Measurements from ENCODE around the gene NUDT8. TPM values are rescaled to one million over a fixed set of nuclear protein-coding genes. Genes with fewer than 3 reads are reported as not detected.
A peak's percentile ranks its signal among the peaks of the same experiment; 100 is the strongest.

Gene NUDT8
- polyA plus RNA-seq: 14.6 TPM
- long read RNA-seq, donor 1, partial matches to known transcripts: 0 of 4 reads
- long read RNA-seq, donor 1, other reads (novel, unspliced or antisense): 0 of 4 reads
- long read RNA-seq, donor 2, transcript NUDT8-202 (4 exons, 728 nt): major isoform, 8 of 9 reads
- long read RNA-seq, donor 2, partial matches to known transcripts: 0 of 9 reads
- long read RNA-seq, donor 2, other reads (novel, unspliced or antisense): 0 of 9 reads
- long read RNA-seq, donor 3: 0 reads
- long read RNA-seq, donor 4, partial matches to known transcripts: 0 of 2 reads
- long read RNA-seq, donor 4, other reads (novel, unspliced or antisense): 0 of 2 reads
- long read RNA-seq, donor 5, partial matches to known transcripts: 0 of 5 reads
- long read RNA-seq, donor 5, other reads (novel, unspliced or antisense): 0 of 5 reads
- long read RNA-seq, donor 6, partial matches to known transcripts: 0 of 3 reads
- long read RNA-seq, donor 6, other reads (novel, unspliced or antisense): 0 of 3 reads
- long read RNA-seq, donor 7, transcript NUDT8-202 (4 exons, 728 nt): major isoform, 5 of 7 reads
- long read RNA-seq, donor 7, partial matches to known transcripts: 0 of 7 reads
- long read RNA-seq, donor 7, other reads (novel, unspliced or antisense): 0 of 7 reads
- long read RNA-seq, donor 8, transcript NUDT8-202 (4 exons, 728 nt): major isoform, 5 of 10 reads
- long read RNA-seq, donor 8, partial matches to known transcripts: 0 of 10 reads
- long read RNA-seq, donor 8, other reads (novel, unspliced or antisense): 0 of 10 reads
- long read RNA-seq, donor 9, partial matches to known transcripts: 0 of 5 reads
- long read RNA-seq, donor 9, other reads (novel, unspliced or antisense): 0 of 5 reads
- long read RNA-seq, donor 10, transcript NUDT8-202 (4 exons, 728 nt): major isoform, 7 of 11 reads
- long read RNA-seq, donor 10, partial matches to known transcripts: 0 of 11 reads
- long read RNA-seq, donor 10, other reads (novel, unspliced or antisense): 0 of 11 reads
- long read RNA-seq, donor 11, transcript NUDT8-202 (4 exons, 728 nt): major isoform, 5 of 10 reads
- long read RNA-seq, donor 11, partial matches to known transcripts: 0 of 10 reads
- long read RNA-seq, donor 11, other reads (novel, unspliced or antisense): 0 of 10 reads

GRCh38 chr11:67629386-67630227, at the start of gene NUDT8:
Gene NUDT8 (minus strand): TSS chr11:67629937. CDS start chr11:67629911, 26 bp downstream.
- H3K27me3 ChIP-seq (ENCODE audit: control insufficient read depth, insufficient read depth, low read length): no peaks in the 10 kb centered on the region
- H3K4me3 ChIP-seq (ENCODE audit: low read length): peak within 1 kb of the TSS; percentile 89
- H3K36me3 ChIP-seq (ENCODE audit: control insufficient read depth, insufficient read depth, low read length): no peaks in the 10 kb centered on the region
- peak; percentile 76 to 82 for DNase-seq
- no CpG with 5 or more reads among the region's 102 CpGs for WGBS (ENCODE audit: insufficient coverage, low lambda C conversion rate)
- H3K27ac ChIP-seq (ENCODE audit: low read length): peak within 1 kb of the TSS; percentile 99
- H3K4me1 ChIP-seq (ENCODE audit: control insufficient read depth, insufficient read depth, low read length): peaks cover 48% of the 10 kb centered on the region
- no peaks in the 10 kb centered on the region for H3K9me3 ChIP-seq (ENCODE audit: control insufficient read depth, low read depth, low read length)

GRCh38 chr11:67675058-67675747, 45.5 kb upstream of the NUDT8 start:
- Histone ChIP-seq H3K9me3 (ENCODE audit: control insufficient read depth, low read depth, low read length) (no peaks in the 10 kb centered on the region), H3K4me3 (ENCODE audit: low read length) (no peak overlapping the region), H3K36me3 (ENCODE audit: control insufficient read depth, insufficient read depth, low read length) (no peaks in the 10 kb centered on the region), H3K27ac (ENCODE audit: low read length) (no peak overlapping the region), H3K4me1 (ENCODE audit: control insufficient read depth, insufficient read depth, low read length) (no peaks in the 10 kb centered on the region), H3K27me3 (ENCODE audit: control insufficient read depth, insufficient read depth, low read length) (no peaks in the 10 kb centered on the region)
- WGBS (ENCODE audit: insufficient coverage, low lambda C conversion rate): no CpG with 5 or more reads among the region's 12 CpGs
- no peak for DNase-seq

GRCh38 chr11:67674442-67674871, 44.7 kb upstream of the NUDT8 start, which contains the start of gene ALDH3B2:
Gene ALDH3B2 (minus strand): TSS chr11:67674623. CDS start chr11:67666935, 7,688 bp downstream.
- Histone ChIP-seq H3K9me3 (ENCODE audit: control insufficient read depth, low read depth, low read length) (peaks cover 2% of the 10 kb centered on the region), H3K27me3 (ENCODE audit: control insufficient read depth, insufficient read depth, low read length) (no peaks in the 10 kb centered on the region), H3K27ac (ENCODE audit: low read length) (no peak within 1 kb of the TSS), H3K4me1 (ENCODE audit: control insufficient read depth, insufficient read depth, low read length) (no peaks in the 10 kb centered on the region), H3K36me3 (ENCODE audit: control insufficient read depth, insufficient read depth, low read length) (no peaks in the 10 kb centered on the region), H3K4me3 (ENCODE audit: low read length) (no peak within 1 kb of the TSS)
- peak; percentile 28 to 62 for DNase-seq
- no CpG with 5 or more reads among the region's 8 CpGs for WGBS (ENCODE audit: insufficient coverage, low lambda C conversion rate)

DNA sequence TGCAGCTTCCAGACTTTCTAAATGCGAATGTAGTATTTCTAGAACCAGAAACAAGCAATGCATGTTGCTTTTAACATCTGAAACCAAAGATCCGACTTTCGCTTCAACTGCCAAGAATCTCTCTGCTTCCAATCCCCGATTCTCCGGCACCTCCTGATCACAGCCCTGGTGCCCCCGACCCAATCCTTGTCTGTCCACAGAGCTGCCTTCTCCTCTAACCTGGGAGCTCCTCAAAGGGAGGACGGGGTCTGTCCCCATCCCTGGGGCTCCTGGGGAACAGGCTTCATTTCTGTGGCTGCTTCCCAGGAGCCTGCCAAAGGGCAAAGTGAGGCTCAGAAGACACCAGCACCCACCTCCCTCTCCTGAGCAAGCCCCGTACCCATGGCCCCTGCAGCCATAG, 44.2 kb upstream of the NUDT8 start:
- H3K9me3 ChIP-seq (ENCODE audit: control insufficient read depth, low read depth, low read length): peaks cover 7% of the 10 kb centered on the region
- no peaks in the 10 kb centered on the region for H3K4me1 ChIP-seq (ENCODE audit: control insufficient read depth, insufficient read depth, low read length)
- 100% methylated on average over 1 of the region's 8 CpGs for WGBS (ENCODE audit: insufficient coverage, low lambda C conversion rate)
- no peaks in the 10 kb centered on the region for H3K36me3 ChIP-seq (ENCODE audit: control insufficient read depth, insufficient read depth, low read length)
- no peak overlapping the region for H3K4me3 ChIP-seq (ENCODE audit: low read length)
- no peaks in the 10 kb centered on the region for H3K27me3 ChIP-seq (ENCODE audit: control insufficient read depth, insufficient read depth, low read length)
- no peak overlapping the region for H3K27ac ChIP-seq (ENCODE audit: low read length)
- no peak for DNase-seq

- no CpG with 5 or more reads among the region's 7 CpGs for WGBS (ENCODE audit: insufficient coverage, low lambda C conversion rate)
- DNase-seq: no peak
- Histone ChIP-seq H3K27ac (ENCODE audit: low read length) (no peak overlapping the region), H3K9me3 (ENCODE audit: control insufficient read depth, low read depth, low read length) (peaks cover 7% of the 10 kb centered on the region), H3K27me3 (ENCODE audit: control insufficient read depth, insufficient read depth, low read length) (no peaks in the 10 kb centered on the region), H3K4me3 (ENCODE audit: low read length) (no peak overlapping the region), H3K4me1 (ENCODE audit: control insufficient read depth, insufficient read depth, low read length) (no peaks in the 10 kb centered on the region), H3K36me3 (ENCODE audit: control insufficient read depth, insufficient read depth, low read length) (no peaks in the 10 kb centered on the region)
These were observed 43.6 kb upstream of the NUDT8 start for GRCh38 chr11:67673358-67673757.

GRCh38 chr11:67671211-67671520, 41.4 kb upstream of the NUDT8 start:
- Histone ChIP-seq H3K4me1 (ENCODE audit: control insufficient read depth, insufficient read depth, low read length) (no peaks in the 10 kb centered on the region), H3K4me3 (ENCODE audit: low read length) (no peak overlapping the region), H3K9me3 (ENCODE audit: control insufficient read depth, low read depth, low read length) (peaks cover 7% of the 10 kb centered on the region), H3K27ac (ENCODE audit: low read length) (no peak overlapping the region), H3K36me3 (ENCODE audit: control insufficient read depth, insufficient read depth, low read length) (no peaks in the 10 kb centered on the region), H3K27me3 (ENCODE audit: control insufficient read depth, insufficient read depth, low read length) (no peaks in the 10 kb centered on the region)
- no CpG with 5 or more reads among the region's 8 CpGs for WGBS (ENCODE audit: insufficient coverage, low lambda C conversion rate)
- no peak for DNase-seq

GRCh38 chr11:67670316-67671210, 40.8 kb upstream of the NUDT8 start:
- Histone ChIP-seq H3K4me3 (ENCODE audit: low read length) (no peak overlapping the region), H3K36me3 (ENCODE audit: control insufficient read depth, insufficient read depth, low read length) (no peaks in the 10 kb centered on the region), H3K9me3 (ENCODE audit: control insufficient read depth, low read depth, low read length) (peaks cover 7% of the 10 kb centered on the region), H3K27me3 (ENCODE audit: control insufficient read depth, insufficient read depth, low read length) (no peaks in the 10 kb centered on the region), H3K4me1 (ENCODE audit: control insufficient read depth, insufficient read depth, low read length) (peaks cover 2% of the 10 kb centered on the region), H3K27ac (ENCODE audit: low read length) (no peak overlapping the region)
- DNase-seq: no peak
- WGBS (ENCODE audit: insufficient coverage, low lambda C conversion rate): no CpG with 5 or more reads among the region's 23 CpGs

GRCh38 chr11:67668192-67668551, 38.4 kb upstream of the NUDT8 start:
- Histone ChIP-seq H3K9me3 (ENCODE audit: control insufficient read depth, low read depth, low read length) (peaks cover 7% of the 10 kb centered on the region), H3K27me3 (ENCODE audit: control insufficient read depth, insufficient read depth, low read length) (no peaks in the 10 kb centered on the region), H3K4me1 (ENCODE audit: control insufficient read depth, insufficient read depth, low read length) (peaks cover 3% of the 10 kb centered on the region), H3K36me3 (ENCODE audit: control insufficient read depth, insufficient read depth, low read length) (no peaks in the 10 kb centered on the region), H3K4me3 (ENCODE audit: low read length) (no peak overlapping the region), H3K27ac (ENCODE audit: low read length) (no peak overlapping the region)
- DNase-seq: no peak
- WGBS (ENCODE audit: insufficient coverage, low lambda C conversion rate): no CpG with 5 or more reads among the region's 5 CpGs

Data from large intestine (tissue), 12 donors.